Endothelial cell of umbilical vein (primary cell): ENCODE measurements around the gene UBXN11. TPM values are rescaled to one million over a fixed set of nuclear protein-coding genes. Genes with fewer than 3 reads are reported as not detected.

Source experiments
- BruUV-seq: library from RNA; stranded (reverse); fragments of 400-500 nt; replicated peaks from 2 replicates; lab custom pipeline; 2021; lab: Mats Ljungman, UMichigan
- CTCF ChIA-PET: fragments of 300-600, 350-600 bp; sonication (Branson Sonifier 250); formaldehyde crosslinking; loops from one replicate; lab custom pipeline; 2021; ENCODE audit warnings: antibody characterized with exemption, inconsistent platforms; lab: Charles Lee
- POLR2A ChIA-PET: fragments of 300-600, 350-600 bp; sonication (Branson Sonifier 250); formaldehyde crosslinking; loops from one replicate; lab custom pipeline; 2021; ENCODE audit warnings: antibody characterized with exemption, inconsistent platforms; lab: Charles Lee
- DNase-seq: peaks from one replicate; pipeline ENCODE4 v3.0.0-alpha.2; 2011; ENCODE audit warnings: low read depth, low spot score
- FAIRE-seq: peaks from 2 replicates; lab custom pipeline; 2011; peaks lifted over from hg19 to GRCh38; lab: Jason Lieb, UNC
- H2AFZ ChIP-seq: 2 replicates; pipeline ENCODE4 v1.6.0; 2012; ENCODE audit warnings: low read depth, low read length, control low read depth, inconsistent platforms
- H3K27ac ChIP-seq: 2 replicates; pipeline ENCODE4 v1.5.1; 2011; ENCODE audit warnings: low read depth, mild to moderate bottlenecking, control low read depth, low read length, moderate library complexity; ENCODE audit not compliant: insufficient read depth
- H3K27me3 ChIP-seq, 2 experiments: 2 replicates each; pipeline versions ENCODE4 v1.6.0 to v1.6.1; 2011; ENCODE audit warnings: low read length in 2 of 2, mixed read lengths in 1 of 2; ENCODE audit not compliant: control insufficient read depth in 2 of 2, insufficient read depth in 2 of 2
- H3K36me3 ChIP-seq, 2 experiments: 2 replicates in 1 of 2; 3 replicates in 1 of 2; pipeline ENCODE4 v1.5.1; 2011; ENCODE audit warnings: low read length in 2 of 2, mild to moderate bottlenecking in 1 of 2, moderate library complexity in 1 of 2; ENCODE audit not compliant: control insufficient read depth in 2 of 2, insufficient read depth in 2 of 2; ENCODE audit errors: extremely low read depth in 1 of 2
- H3K4me1 ChIP-seq: 3 replicates; pipeline ENCODE4 v1.5.1; 2011; ENCODE audit warnings: mild to moderate bottlenecking, low read length; ENCODE audit not compliant: control insufficient read depth, insufficient read depth; ENCODE audit errors: extremely low read depth
- H3K4me2 ChIP-seq: 2 replicates; pipeline ENCODE4 v1.6.1; 2011; ENCODE audit warnings: low read length, control low read depth, mixed read lengths; ENCODE audit not compliant: insufficient read depth
- H3K4me3 ChIP-seq, 3 experiments: fragments of 200-600 bp in 1 of 3; sonication (generic), shearing (Covaris generic) in 1 of 3; replicated peaks in 1 of 3; 2 replicates each; pipeline ENCODE4 v1.5.1; 2011 to 2016; ENCODE audit warnings: control low read depth in 3 of 3, low read length in 3 of 3, mild to moderate bottlenecking in 2 of 3, inconsistent platforms in 1 of 3, low read depth in 1 of 3, moderate library complexity in 1 of 3; ENCODE audit not compliant: insufficient read depth in 1 of 3
- H3K79me2 ChIP-seq: 2 replicates; pipeline ENCODE4 v1.6.0; 2012; ENCODE audit warnings: low read length, inconsistent platforms; ENCODE audit not compliant: control insufficient read depth, insufficient read depth
- H3K9ac ChIP-seq: replicated peaks from 2 replicates; pipeline ENCODE3; 2011; ENCODE audit warnings: low read length, control low read depth; ENCODE audit not compliant: insufficient read depth; ENCODE audit errors: extremely low read depth
- H3K9me1 ChIP-seq: replicated peaks from 3 replicates; pipeline ENCODE4 v1.6.0; 2011; ENCODE audit warnings: mild to moderate bottlenecking, low read length; ENCODE audit not compliant: control insufficient read depth, insufficient read depth; ENCODE audit errors: extremely low read depth
- H3K9me3 ChIP-seq: replicated peaks from 2 replicates; pipeline ENCODE4 v1.5.1; 2012; ENCODE audit warnings: low read length, inconsistent platforms; ENCODE audit not compliant: control insufficient read depth, insufficient read depth
- H4K20me1 ChIP-seq: replicated peaks from 2 replicates; pipeline ENCODE3; 2011; ENCODE audit warnings: mild to moderate bottlenecking, low read length; ENCODE audit not compliant: control insufficient read depth, insufficient read depth; ENCODE audit errors: extremely low read depth
- CTCF ChIP-seq, 2 donors: IDR thresholded peaks; 1 replicate in 1 of 2; 2 replicates in 1 of 2; pipeline ENCODE4 v1.5.1; 2011; ENCODE audit warnings: low read length in 2 of 2, mild to moderate bottlenecking in 2 of 2, moderate library complexity in 2 of 2, control low read depth in 1 of 2, inconsistent platforms in 1 of 2, low read depth in 1 of 2; ENCODE audit not compliant: insufficient read depth in 1 of 2; ENCODE audit errors: extremely low read depth in 1 of 2
- EZH2 ChIP-seq: IDR thresholded peaks from 2 replicates; pipeline ENCODE4 v1.6.1; 2012; ENCODE audit warnings: borderline replicate concordance, low read depth, mild to moderate bottlenecking, moderate library complexity, low read length, inconsistent platforms; ENCODE audit not compliant: severe bottlenecking
- FOS ChIP-seq: IDR thresholded peaks from 2 replicates; pipeline ENCODE4 v1.6.1; 2011; ENCODE audit warnings: mild to moderate bottlenecking, low read length, moderate library complexity, borderline replicate concordance; ENCODE audit not compliant: insufficient read depth
- GATA2 ChIP-seq: IDR thresholded peaks from 2 replicates; pipeline ENCODE4 v1.7.0; 2011; ENCODE audit warnings: low read depth, mild to moderate bottlenecking, moderate library complexity, mixed read lengths, low read length; ENCODE audit not compliant: insufficient read length, insufficient read depth
- JUN ChIP-seq: IDR thresholded peaks from 2 replicates; pipeline ENCODE4 v1.6.1; 2011; ENCODE audit warnings: borderline replicate concordance, low read depth; ENCODE audit not compliant: insufficient read length, insufficient read depth
- MAX ChIP-seq: IDR thresholded peaks from 2 replicates; pipeline ENCODE4 v1.6.1; 2011; ENCODE audit not compliant: insufficient read depth, insufficient read length
- dilution Hi-C: fragments of 300-500 bp; cut with MboI; formaldehyde crosslinking; loops from one replicate; pipeline ENCODE4 v1.15.0; 2019; ENCODE audit warnings: low sequenced_read_pairs; ENCODE audit not compliant: extremely low pct_ligation_motif_present
- intact Hi-C: fragments of 100-400 bp; cut with micrococcal nuclease; formaldehyde crosslinking; loops from one replicate; pipeline ENCODE4 v1.10.0; 2022
- polyA plus RNA-seq, 4 experiments: library from polyadenylated mRNA; depleted of rRNA in 3 of 4; stranded (reverse) in 3 of 4; unstranded in 1 of 4; fragments of >200 nt; gene quantifications; 2 replicates each; pipeline versions ENCODE4 v1.2.1 to v1.2.3, GENCODE V29; 2011 to 2012; ENCODE audit warnings: missing spikeins in 1 of 4
- total RNA-seq: library from RNA; stranded (reverse); gene quantifications from 2 replicates; pipeline ENCODE4 v1.2.3, GENCODE V29; 2021

The UBXN11 gene
- total and polyA plus RNA-seq, 2 donors (not counting 3 experiments of a cell fraction or from before 2014, with no cell fraction given), result 14.8 to 15.6 TPM

- Histone ChIP-seq H3K9me3 (no peaks in the 10 kb centered on the region), H3K4me1 (no peaks in the 10 kb centered on the region), H4K20me1 (no peaks in the 10 kb centered on the region), H3K27me3 (no peaks in the 10 kb centered on the region), H3K4me2 (no peak overlapping the region), H3K9ac (no peak overlapping the region), H3K36me3 (no peaks in the 10 kb centered on the region), H3K27ac (no peak overlapping the region), H2AFZ (no peak overlapping the region), H3K79me2 (no peaks in the 10 kb centered on the region), H3K9me1 (no peaks in the 10 kb centered on the region), H3K4me3 (no peak overlapping the region)
- intact Hi-C loops, result loop anchor here (1.0 to 5.0 kb wide), 7 partner anchors 36 to 286 kb away; partner anchors contain the start of gene ZNF593
- no peak for TF ChIP-seq CTCF (IDR thresholded peaks at IDR 0.05; ENCODE audit: extremely low read depth in 1 of 2, insufficient read depth in 1 of 2, low read depth in 1 of 2, low read length in 2 of 2)
- TF ChIP-seq FOS, result no peak
- TF ChIP-seq JUN, result no peak
- no peak for TF ChIP-seq EZH2
- no peak for TF ChIP-seq GATA2
- no peak for TF ChIP-seq MAX
- DNase-seq (no peak), FAIRE-seq (no peak)
- dilution Hi-C loops, result no loop called here
- BruUV-seq, result no TSS peak
- CTCF ChIA-PET, result interaction anchor here (0.6 to 7.4 kb wide), 19 partner anchors 10 to 285 kb away, joined by 4 to 132 read pairs (median 12); partner anchors contain the start of genes C1orf232, CATSPER4, PDIK1L and SH3BGRL3
- POLR2A ChIA-PET, result no interaction called here
These were observed 14.5 kb upstream of the UBXN11 start for GRCh38 chr1:26320896-26321295.
